LNCAP (cell line): ENCODE data around the gene MAOB.

Experiments
- TF ChIP-seq, protein P1 (sequence below): fragments of 450-650 bp; IDR thresholded peaks from 2 replicates; pipeline ENCODE4 v1.5.1; 2017; ENCODE audit warnings: mild to moderate bottlenecking

Gene MAOB

GRCh38 chrX:43882294-43882681 is at the start of gene MAOB:
MAOB (minus strand) TSS chrX:43882450; CDS start chrX:43882299, 151 bp downstream.
- TF ChIP-seq, protein P1, sequence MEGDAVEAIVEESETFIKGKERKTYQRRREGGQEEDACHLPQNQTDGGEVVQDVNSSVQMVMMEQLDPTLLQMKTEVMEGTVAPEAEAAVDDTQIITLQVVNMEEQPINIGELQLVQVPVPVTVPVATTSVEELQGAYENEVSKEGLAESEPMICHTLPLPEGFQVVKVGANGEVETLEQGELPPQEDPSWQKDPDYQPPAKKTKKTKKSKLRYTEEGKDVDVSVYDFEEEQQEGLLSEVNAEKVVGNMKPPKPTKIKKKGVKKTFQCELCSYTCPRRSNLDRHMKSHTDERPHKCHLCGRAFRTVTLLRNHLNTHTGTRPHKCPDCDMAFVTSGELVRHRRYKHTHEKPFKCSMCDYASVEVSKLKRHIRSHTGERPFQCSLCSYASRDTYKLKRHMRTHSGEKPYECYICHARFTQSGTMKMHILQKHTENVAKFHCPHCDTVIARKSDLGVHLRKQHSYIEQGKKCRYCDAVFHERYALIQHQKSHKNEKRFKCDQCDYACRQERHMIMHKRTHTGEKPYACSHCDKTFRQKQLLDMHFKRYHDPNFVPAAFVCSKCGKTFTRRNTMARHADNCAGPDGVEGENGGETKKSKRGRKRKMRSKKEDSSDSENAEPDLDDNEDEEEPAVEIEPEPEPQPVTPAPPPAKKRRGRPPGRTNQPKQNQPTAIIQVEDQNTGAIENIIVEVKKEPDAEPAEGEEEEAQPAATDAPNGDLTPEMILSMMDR: no peak

GRCh38 chrX:43910012-43910411 is 27.8 kb upstream of the MAOB start:
- TF ChIP-seq, protein P1: no peak

- TF ChIP-seq, protein P1: no peak
Observed at GRCh38 chrX:43909141-43909540, 26.9 kb upstream of the MAOB start.

GRCh38 chrX:43899878-43900815 is 17.9 kb upstream of the MAOB start:
- TF ChIP-seq, protein P1: no peak

DNA sequence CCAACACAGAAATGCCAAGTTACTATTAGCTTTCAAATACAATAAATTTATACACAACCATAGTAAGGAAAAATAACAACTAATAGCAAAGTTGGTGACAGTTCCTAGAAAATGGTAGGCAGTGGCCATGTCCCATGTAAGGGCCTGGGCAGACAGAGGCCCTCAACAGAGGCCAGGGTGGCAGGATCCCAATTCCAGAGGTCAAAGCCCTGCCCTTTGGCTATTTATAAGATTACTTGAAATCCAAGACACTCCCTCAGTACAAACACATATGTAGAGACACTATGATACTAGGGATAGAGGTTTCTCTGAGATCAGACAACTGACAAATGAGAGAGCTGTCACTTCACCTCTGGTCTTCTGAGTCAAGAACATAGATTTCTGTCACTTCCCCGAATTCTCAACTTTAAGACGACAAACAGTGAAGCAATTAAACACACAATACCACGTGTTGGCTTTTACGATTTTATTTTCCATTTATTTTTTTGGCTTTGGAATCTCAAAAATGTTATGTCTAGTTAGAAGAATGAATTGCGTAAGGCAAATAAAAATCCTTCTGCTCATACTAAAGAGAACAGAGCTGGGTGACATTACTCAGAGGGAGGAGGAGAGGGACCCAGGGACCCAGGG is 16.3 kb upstream of the MAOB start:
- TF ChIP-seq, protein P1: no peak

GRCh38 chrX:43897290-43897689 is 15.0 kb upstream of the MAOB start:
- TF ChIP-seq, protein P1: no peak

DNA sequence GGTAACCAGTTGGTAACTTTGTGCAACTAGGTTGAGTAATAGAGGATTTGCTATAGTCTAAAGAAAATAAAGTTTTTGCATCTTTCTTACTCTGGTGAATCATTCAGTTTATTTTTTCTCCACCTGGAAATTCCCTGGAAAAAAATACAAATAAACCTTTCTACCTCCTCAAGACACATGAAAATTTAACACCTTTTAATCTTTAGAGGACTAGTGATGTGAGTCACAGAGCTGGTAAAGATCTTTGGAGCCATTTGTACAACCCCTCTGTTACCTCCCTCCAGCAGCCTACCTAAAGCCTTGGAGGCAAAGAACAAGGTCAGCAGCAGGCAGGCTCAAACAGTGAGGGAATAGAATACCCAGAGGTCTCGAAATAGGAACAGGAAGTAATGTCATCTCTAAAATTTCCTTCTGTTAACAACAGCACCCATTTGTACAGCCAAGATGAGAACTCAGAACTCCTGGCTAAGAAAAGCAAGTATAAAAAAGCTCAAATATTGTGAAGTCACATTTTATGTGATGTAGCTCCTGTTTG is 10.2 kb upstream of the MAOB start:
- TF ChIP-seq, protein P1: no peak
